ENCODE measurements around the gene ADNP2.

Gene ADNP2

DNA sequence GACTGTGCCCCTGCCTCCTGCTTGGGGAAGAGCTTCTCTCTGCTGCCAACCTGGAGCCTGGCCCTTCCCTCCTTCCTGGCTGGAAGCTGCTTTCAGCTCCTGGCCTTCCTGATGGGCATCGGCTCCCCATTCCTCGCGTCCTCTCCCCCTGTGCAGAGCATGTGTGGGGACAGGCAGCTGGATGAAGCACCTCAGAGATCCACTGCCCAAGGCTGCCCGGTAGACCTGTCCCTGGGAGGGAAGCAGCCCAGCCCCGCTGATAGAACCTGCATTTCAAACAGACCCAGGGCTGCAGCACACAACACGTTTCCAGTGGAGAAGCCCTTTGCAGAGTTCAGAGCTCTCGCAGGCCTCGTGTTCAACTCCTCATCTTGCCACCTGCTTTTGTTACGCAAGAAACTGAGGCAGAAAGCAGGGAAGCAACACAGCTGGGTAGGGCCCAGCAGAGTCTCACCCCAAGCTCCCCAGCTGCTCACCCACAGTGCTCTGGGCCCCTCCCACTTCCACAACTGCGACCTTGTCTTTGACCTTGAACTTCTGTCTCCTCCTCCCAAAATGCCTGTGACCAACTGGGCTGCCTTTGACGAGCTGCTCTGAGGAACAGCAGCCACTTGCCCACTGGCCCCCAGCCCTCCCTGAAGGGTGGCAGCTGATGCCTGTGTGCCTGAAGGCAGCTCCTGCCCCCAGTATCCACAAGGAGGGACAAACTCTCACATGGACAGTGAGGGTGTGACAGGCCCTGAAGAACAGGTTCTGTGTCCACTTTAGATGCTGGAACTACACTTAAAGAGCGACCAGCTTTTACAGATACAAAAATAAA, 72.8 kb downstream of the ADNP2 start:
- Histone ChIP-seq H3K4me1 (peaks cover 28 to 48% (median 43%) of the 10 kb centered on the region in 10 experiments), H3K9me3 (replicated peaks in 1 of 11) (no peaks in the 10 kb centered on the region), H3K36me3 (no peaks in the 10 kb centered on the region), H3K4me3 (no peak overlapping the region), H3K9ac (peak overlapping the region in 4 of 11 experiments; percentile 6 to 52 (median 32); a peak in 6 of 22 replicates), H3K27ac (peak overlapping the region in 5 of 11 experiments; percentile 27 to 57 (median 49); a peak in 6 of 22 replicates), H4K20me1 (peaks cover 0 to 13% (median 0%) of the 10 kb centered on the region in 11 experiments; a peak in 4 of 22 replicates), H3K4me2 (peak overlapping the region; percentile 40 to 75 (median 63); a peak in 21 of 22 replicates), H3K27me3 (peaks cover 0 to 9% (median 0%) of the 10 kb centered on the region in 11 experiments; a peak in 2 of 22 replicates)
- peak in 3 of 11 experiments; percentile 22 to 43 (median 36); a peak in 1 of 22 replicates for TF ChIP-seq Cebpa-rat (IDR thresholded peaks at IDR 0.05)

DNA sequence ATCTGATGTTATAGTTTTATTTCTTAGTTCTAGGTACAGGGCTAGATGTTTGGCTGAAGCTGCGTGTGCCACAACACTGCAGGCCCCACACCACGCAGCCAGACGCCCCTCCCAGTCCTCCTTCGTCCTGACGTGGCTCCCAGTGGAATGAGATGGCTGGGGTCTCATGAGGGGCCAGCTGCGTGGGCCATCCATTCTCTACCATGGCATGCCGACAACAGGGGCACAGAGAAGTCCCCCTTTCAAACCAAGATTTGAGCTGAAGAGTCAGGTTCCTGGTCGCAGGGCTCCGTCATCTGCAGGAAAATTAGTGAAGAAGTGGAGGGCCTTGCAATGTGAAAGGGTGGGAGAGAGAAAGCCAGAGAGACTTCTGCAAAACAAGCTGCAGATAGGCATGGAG, 73.8 kb downstream of the ADNP2 start:
- no peak for TF ChIP-seq Cebpa-rat (IDR thresholded peaks at IDR 0.05)
- peak overlapping the region in 10 of 11 experiments; percentile 14 to 75 (median 67); a peak in 17 of 22 replicates for H3K4me2 ChIP-seq

DNA sequence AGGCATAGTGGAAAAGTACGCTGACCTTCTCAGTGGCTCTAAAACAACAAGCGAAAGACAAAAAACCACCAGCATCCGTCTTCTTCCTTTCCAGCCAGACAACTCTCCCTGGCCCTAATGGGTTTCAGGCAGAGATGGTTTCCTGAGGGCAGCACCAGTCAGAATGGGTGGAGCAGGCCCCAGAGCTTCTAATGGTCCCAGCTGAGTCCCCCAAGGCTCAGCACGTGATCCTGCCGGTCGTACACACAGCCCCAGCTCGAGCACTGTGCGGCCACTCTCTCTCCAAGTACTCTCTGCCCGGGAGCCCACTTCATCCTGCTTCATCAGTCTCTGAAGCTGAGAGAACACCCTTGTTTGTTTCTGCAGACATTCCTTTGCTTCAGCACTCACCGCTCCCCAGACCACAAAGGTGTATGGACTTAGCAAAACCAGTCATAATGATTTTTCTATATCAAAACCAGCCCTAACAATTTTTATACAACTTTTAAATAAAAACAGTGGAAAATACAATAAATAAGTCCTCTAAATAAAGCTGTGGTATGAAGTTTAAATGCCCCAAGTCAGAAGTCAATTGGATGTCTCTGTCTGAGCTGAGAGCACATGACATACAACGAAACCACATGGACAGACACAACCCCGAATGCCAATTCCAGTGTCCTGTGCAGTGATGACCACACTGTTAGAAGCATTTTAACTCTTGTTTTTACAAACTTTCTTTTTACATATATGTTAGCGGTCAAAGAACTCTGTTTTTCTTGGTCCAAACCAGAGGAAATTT, 74.4 kb downstream of the ADNP2 start:
- peaks cover 0 to 13% (median 0%) of the 10 kb centered on the region in 11 experiments; a peak in 4 of 22 replicates for H4K20me1 ChIP-seq
- H3K9me3 ChIP-seq (replicated peaks in 1 of 11) = no peaks in the 10 kb centered on the region
- peak overlapping the region in 1 of 11 experiments; percentile 13; a peak in 1 of 22 replicates for H3K9ac ChIP-seq
- H3K27ac ChIP-seq = peak overlapping the region in 1 of 11 experiments; percentile 53; a peak in 1 of 22 replicates
- H3K36me3 ChIP-seq = no peaks in the 10 kb centered on the region
- H3K4me3 ChIP-seq = no peak overlapping the region
- no peak for TF ChIP-seq Cebpa-rat (IDR thresholded peaks at IDR 0.05)
- H3K4me1 ChIP-seq = peaks cover 28 to 48% (median 43%) of the 10 kb centered on the region in 10 experiments
- H3K4me2 ChIP-seq = peak overlapping the region in 10 of 11 experiments; percentile 14 to 75 (median 67); a peak in 15 of 22 replicates
- H3K27me3 ChIP-seq = peaks cover 0 to 9% (median 0%) of the 10 kb centered on the region in 11 experiments; a peak in 2 of 22 replicates

More for the DNA sequence above, 73.8 kb downstream of the ADNP2 start:
- Histone ChIP-seq H4K20me1 (peaks cover 0 to 13% (median 0%) of the 10 kb centered on the region in 11 experiments; a peak in 4 of 22 replicates), H3K4me1 (peaks cover 28 to 48% (median 43%) of the 10 kb centered on the region in 10 experiments), H3K27me3 (peaks cover 0 to 9% (median 0%) of the 10 kb centered on the region in 11 experiments; a peak in 2 of 22 replicates), H3K4me3 (no peak overlapping the region), H3K36me3 (no peaks in the 10 kb centered on the region), H3K9me3 (replicated peaks in 1 of 11) (no peaks in the 10 kb centered on the region), H3K27ac (peak overlapping the region in 2 of 11 experiments; percentile 32 to 53; a peak in 2 of 22 replicates), H3K9ac (peak overlapping the region in 1 of 11 experiments; percentile 13; a peak in 1 of 22 replicates)

DNA sequence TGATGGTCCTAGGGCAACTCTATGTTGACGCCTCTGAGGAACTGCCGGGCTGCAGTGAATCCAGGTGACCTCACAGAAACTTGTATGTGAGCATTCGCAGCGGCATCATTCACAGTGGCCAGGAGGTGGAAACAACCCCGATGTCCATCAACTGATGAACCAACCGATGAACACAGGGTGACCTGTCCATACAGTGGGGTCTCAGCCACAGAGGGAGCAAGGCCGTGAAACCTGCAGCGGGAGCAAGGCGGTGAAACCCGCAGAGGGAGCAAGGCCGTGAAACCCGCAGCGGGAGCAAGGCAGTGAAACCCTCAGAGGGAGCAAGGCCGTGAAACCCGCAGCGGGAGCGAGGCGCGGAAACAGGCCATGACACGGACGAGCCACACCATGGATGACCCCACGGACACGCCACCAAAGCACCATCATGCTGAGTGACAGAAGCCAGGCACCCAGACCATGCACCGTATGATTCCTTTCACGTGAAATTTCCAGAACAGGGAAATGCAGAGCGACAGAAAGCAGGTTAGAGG, 75.2 kb downstream of the ADNP2 start:
- no peak overlapping the region for H3K9ac ChIP-seq
- H3K27ac ChIP-seq = no peak overlapping the region
- H3K9me3 ChIP-seq (replicated peaks in 1 of 11) = no peaks in the 10 kb centered on the region
- H3K36me3 ChIP-seq = no peaks in the 10 kb centered on the region
- TF ChIP-seq Cebpa-rat (IDR thresholded peaks at IDR 0.05) = no peak
- H4K20me1 ChIP-seq = peaks cover 0 to 13% (median 0%) of the 10 kb centered on the region in 11 experiments; a peak in 4 of 22 replicates
- no peak overlapping the region for H3K4me2 ChIP-seq
- H3K4me1 ChIP-seq = peaks cover 27 to 48% (median 42%) of the 10 kb centered on the region in 10 experiments
- peaks cover 0 to 9% (median 0%) of the 10 kb centered on the region in 11 experiments; a peak in 2 of 22 replicates for H3K27me3 ChIP-seq
- no peak overlapping the region for H3K4me3 ChIP-seq

DNA sequence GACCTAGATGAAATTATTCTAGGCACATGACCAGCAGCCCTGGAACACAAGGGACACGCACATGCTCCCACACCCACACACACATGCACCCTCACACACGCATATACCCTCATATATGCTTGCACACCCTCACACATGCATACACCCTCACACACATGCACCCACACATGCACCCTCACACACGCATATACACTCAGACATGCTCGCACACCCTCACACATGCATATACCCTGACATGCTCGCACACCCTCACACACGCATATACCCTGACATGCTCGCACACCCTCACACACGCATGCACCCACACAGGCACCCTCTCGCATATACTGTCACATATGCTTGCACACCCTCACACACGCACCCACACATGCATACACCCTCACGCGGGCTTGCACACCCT, 76.5 kb downstream of the ADNP2 start:
- H3K27me3 ChIP-seq = peaks cover 0 to 9% (median 0%) of the 10 kb centered on the region in 11 experiments; a peak in 2 of 22 replicates
- H3K36me3 ChIP-seq = no peaks in the 10 kb centered on the region
- H3K27ac ChIP-seq = no peak overlapping the region
- TF ChIP-seq Cebpa-rat (IDR thresholded peaks at IDR 0.05) = no peak
- H3K9ac ChIP-seq = no peak overlapping the region
- peaks cover 0 to 13% (median 0%) of the 10 kb centered on the region in 11 experiments; a peak in 4 of 22 replicates for H4K20me1 ChIP-seq
- peaks cover 15 to 36% (median 29%) of the 10 kb centered on the region in 10 experiments for H3K4me1 ChIP-seq
- no peaks in the 10 kb centered on the region for H3K9me3 ChIP-seq (replicated peaks in 1 of 11)
- no peak overlapping the region for H3K4me3 ChIP-seq
- no peak overlapping the region for H3K4me2 ChIP-seq

DNA sequence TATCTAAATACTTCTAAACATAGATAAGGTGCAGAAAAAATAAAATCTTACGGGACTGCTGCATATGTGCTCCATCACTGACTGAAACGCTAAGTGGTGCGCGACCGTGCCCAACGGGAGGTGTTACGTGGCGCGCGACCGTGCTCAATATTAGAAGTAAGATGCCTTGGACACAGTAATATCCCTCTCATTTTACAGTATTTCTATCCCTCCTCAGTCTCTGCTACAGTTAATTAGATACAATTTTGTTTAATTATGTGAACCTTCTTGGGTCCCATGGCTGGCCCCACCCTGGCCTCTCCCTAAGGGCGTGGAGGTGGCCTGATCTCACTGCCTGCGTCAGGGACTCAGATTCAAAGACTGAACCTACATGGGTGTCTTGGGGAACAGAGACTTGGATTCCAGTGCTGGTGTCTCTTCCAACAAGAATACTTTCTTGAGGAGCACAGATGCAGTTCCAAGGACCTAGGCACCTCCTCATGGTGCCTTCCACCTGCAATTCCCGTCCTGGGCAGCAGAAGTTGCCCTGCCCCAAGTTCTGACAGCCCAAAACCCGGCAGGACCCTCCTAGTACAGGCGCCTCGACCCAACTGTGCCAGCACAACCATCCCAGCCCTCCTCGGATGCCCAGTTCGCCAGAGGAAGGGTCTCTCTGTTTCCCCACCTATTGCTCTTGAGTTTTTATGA, 79.0 kb downstream of the ADNP2 start:
- peaks cover 0 to 21% (median 9%) of the 10 kb centered on the region in 10 experiments; a peak in 15 of 20 replicates for H3K4me1 ChIP-seq
- no peak overlapping the region; a peak in 1 of 22 replicates for H3K4me2 ChIP-seq
- no peaks in the 10 kb centered on the region for H3K36me3 ChIP-seq

DNA sequence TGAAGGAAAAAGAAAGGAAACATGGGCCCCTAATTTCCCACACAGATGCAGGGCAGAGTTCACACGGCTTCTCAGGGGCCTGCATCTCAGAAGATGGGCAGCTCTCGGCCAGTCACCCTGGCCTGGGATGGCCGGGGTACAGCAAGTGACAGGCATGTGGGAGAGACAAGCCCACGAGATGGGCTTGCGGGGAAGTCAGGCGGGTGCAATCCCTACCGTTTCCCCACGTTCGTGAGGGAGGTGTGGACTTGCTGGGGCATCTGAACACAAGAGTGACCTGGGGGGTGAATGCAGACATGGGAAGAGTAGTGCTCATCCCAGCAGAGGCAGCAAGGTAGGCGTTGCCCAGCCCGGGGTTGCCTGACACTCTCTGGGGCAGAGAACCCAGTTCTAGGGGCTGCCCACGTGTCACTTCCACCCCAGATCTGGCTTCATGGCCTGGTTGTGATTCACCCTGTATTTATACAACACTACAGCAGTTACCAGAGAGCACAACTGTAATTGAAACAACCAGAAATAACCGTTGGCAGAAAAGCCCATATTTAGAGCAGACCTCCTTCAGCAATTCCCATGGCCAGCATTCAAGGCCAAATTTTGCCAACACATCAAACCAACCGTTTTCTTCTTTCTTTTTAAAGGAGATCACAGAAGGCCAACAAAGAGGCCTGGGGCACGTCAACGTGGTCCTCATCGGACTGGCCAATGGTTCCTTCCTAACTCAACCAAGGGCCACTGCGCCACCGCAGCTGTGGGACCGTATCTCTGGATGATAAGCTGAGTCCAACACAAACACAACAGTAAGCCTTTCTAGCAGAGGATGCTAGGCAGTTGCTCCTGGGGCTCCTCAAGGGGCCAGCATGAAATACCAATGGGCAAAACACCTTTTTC, 79.8 kb downstream of the ADNP2 start:
- peaks cover 4 to 13% (median 6%) of the 10 kb centered on the region in 10 experiments; a peak in 16 of 20 replicates for H3K4me1 ChIP-seq
- no peaks in the 10 kb centered on the region for H3K36me3 ChIP-seq
- no peak overlapping the region for H3K4me3 ChIP-seq
- no peak for TF ChIP-seq Cebpa-rat (IDR thresholded peaks at IDR 0.05)
- H3K27ac ChIP-seq = no peak overlapping the region
- no peaks in the 10 kb centered on the region; a peak in 1 of 22 replicates for H4K20me1 ChIP-seq
- H3K4me2 ChIP-seq = no peak overlapping the region
- no peak overlapping the region for H3K9ac ChIP-seq
- H3K27me3 ChIP-seq = no peaks in the 10 kb centered on the region
- H3K9me3 ChIP-seq (replicated peaks in 1 of 11) = no peaks in the 10 kb centered on the region

More for the DNA sequence above, 79.0 kb downstream of the ADNP2 start:
- no peak overlapping the region for H3K9ac ChIP-seq
- peaks cover 0 to under 1% (median 0%) of the 10 kb centered on the region in 11 experiments; a peak in 1 of 22 replicates for H4K20me1 ChIP-seq
- H3K27ac ChIP-seq = no peak overlapping the region
- no peak for TF ChIP-seq Cebpa-rat (IDR thresholded peaks at IDR 0.05)
- no peak overlapping the region for H3K4me3 ChIP-seq
- no peaks in the 10 kb centered on the region for H3K9me3 ChIP-seq (replicated peaks in 1 of 11)
- H3K27me3 ChIP-seq = no peaks in the 10 kb centered on the region
